HG03060 (cell line): ENCODE results near the gene CRYGC.

Experiments
- ATAC-seq: cut with Tn5 transposase; IDR thresholded peaks from one replicate; pipeline ENCODE4 v1.9.1; 2021; ENCODE audit warnings: low read depth, moderate number of reproducible peaks; ENCODE audit not compliant: unreplicated experiment

CRYGC gene

GRCh38 chr2:208097801-208098200 is 31.8 kb downstream of the CRYGC start:
- ATAC-seq = no peak

- ATAC-seq = no peak
Observed at GRCh38 chr2:208097313-208097712, 32.3 kb downstream of the CRYGC start.

GRCh38 chr2:208096080-208096479 is 33.5 kb downstream of the CRYGC start:
- ATAC-seq = no peak

- ATAC-seq = no peak
Observed at GRCh38 chr2:208093128-208093527, 36.5 kb downstream of the CRYGC start.

GRCh38 chr2:208092093-208092832 is 37.4 kb downstream of the CRYGC start:
- ATAC-seq = no peak

- ATAC-seq = no peak
Observed at GRCh38 chr2:208090420-208090819, 39.2 kb downstream of the CRYGC start.

- no peak for ATAC-seq
Observed at GRCh38 chr2:208086029-208086428, 43.6 kb downstream of the CRYGC start.

- no peak for ATAC-seq
Observed at GRCh38 chr2:208083807-208084206, 45.8 kb downstream of the CRYGC start.
